Body of pancreas (tissue), 4 donors: ENCODE measurements around the gene CCDC38.

Experiments used
- CTCF ChIP-seq, 7 experiments: fragments of 450-650 bp in 4 of 7; fragments of 200-600 bp in 3 of 7; sonication (generic) in 3 of 7; IDR thresholded peaks; one replicate each; pipeline ENCODE4 v1.5.1; 2016 to 2019; ENCODE audit warnings: antibody characterized with exemption in 7 of 7
- POLR2A ChIP-seq, 3 donors: fragments of 450-650 bp; IDR thresholded peaks; one replicate each; pipeline ENCODE4 v1.6.1; 2016; ENCODE audit warnings: antibody characterized with exemption in 3 of 3, mild to moderate bottlenecking in 2 of 3

- TF ChIP-seq CTCF (IDR thresholded peaks at IDR 0.05) (no peak), POLR2A (IDR thresholded peaks at IDR 0.05) (no peak)
Observed at GRCh38 chr12:95975491-95975890, 33.1 kb upstream of the CCDC38 start.
